ENCODE data around the gene SFTPA2.
"Not testable (repeated sequence)": the region's sequence is repeated elsewhere in the genome, so short reads cannot be mapped to it uniquely, and the experiment has no call there.

The SFTPA2 gene

GRCh38 chr10:79516532-79517205, 43.5 kb downstream of the SFTPA2 start:
- DNase-seq (ENCODE audit: low read depth in 2 of 2, low spot score in 1 of 2): not testable (repeated sequence)

DNA sequence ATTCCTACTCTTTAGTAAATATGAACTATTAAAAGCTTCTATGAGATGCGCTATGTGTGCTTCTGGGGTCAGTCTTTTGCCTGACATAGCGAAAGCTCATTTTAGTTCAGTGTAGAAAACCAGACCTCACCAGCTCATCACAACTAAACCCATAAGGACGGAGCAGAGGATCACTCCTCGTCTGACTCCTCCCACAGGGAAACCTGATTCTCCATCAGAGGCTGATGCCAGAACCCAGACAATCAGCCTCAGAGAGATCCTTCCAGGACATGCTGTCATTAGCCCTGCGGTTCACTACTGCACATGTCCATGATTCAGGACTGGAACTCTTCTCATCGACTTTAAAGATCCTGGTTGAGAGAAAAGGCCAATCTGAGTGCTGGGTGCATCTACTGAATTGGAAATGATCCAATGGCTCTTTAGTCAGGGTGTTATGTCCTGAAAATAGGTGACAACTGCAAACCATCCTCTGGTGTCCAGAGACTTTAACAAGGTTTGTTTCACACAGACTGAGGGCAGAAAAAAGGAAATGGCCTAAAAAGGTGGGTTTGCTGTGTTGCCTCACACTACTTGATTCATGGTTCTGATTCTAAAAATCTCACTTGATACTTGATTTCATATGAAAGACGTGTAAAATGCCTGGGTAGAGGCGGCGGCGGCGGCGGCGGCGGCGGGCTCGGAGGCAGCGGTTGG, 48.2 kb downstream of the SFTPA2 start, which contains the start of gene EIF5AL1:
Gene EIF5AL1, plus strand, starts transcription at position 643 of the 693 bp plus-strand sequence. CDS start 117 bp downstream, outside the sequence.
- DNase-seq (ENCODE audit: low read depth in 2 of 2, low spot score in 1 of 2): not testable (repeated sequence)

GRCh38 chr10:79509934-79510508, 50.2 kb downstream of the SFTPA2 start:
- DNase-seq (ENCODE audit: low read depth in 2 of 2, low spot score in 1 of 2): not testable (repeated sequence)

DNA sequence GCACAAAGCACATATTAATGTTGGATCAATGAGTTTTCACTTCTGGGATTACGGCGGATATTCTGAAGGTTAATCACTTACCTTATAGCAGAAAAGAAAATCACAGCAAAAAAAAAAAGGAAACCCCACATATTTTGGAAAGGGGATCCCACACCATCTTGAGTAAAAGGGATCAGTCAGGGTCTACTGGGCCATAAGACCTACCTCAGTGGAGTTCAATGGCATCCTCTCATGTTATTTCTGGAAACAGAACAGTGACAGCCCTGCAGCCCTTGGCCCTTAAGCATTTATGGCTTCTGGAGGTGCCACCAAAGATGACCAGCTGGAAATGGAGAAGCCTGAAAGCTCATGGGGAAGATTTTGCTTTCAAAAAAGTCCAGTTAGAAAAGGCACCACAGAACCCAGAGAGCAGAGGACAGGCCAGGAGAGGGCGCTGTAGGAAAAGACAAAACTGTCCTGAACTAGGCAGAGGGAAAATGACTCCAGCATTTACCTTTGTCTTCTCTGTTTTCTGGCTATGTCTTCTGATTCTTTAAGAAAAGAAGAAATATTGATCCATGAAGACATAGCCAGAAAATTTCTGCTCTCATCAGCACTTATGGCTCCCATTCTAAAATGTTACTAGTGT, 50.8 kb downstream of the SFTPA2 start:
- not testable (repeated sequence) for DNase-seq (ENCODE audit: low read depth in 2 of 2, low spot score in 1 of 2)

DNA sequence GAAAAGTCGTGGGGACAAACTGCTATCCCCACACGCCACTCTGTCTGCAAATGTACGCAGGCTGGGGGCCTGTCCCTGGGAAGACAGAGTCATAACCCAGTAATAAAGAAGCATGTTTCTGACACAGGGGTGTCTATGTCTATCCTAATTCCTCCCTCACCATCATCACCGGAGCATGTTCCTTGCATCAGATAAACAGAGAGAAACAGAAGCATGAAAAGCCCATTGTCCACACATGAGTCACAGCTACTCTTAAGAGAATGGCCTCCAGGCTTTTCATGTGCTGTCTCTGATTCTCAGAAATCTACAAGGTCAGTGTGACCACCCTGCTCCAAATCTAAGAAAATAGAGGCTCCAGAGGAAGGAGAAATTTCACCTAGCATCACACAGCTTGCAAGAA, 52.0 kb downstream of the SFTPA2 start:
- not testable (repeated sequence) for DNase-seq (ENCODE audit: low read depth in 2 of 2, low spot score in 1 of 2)

DNA sequence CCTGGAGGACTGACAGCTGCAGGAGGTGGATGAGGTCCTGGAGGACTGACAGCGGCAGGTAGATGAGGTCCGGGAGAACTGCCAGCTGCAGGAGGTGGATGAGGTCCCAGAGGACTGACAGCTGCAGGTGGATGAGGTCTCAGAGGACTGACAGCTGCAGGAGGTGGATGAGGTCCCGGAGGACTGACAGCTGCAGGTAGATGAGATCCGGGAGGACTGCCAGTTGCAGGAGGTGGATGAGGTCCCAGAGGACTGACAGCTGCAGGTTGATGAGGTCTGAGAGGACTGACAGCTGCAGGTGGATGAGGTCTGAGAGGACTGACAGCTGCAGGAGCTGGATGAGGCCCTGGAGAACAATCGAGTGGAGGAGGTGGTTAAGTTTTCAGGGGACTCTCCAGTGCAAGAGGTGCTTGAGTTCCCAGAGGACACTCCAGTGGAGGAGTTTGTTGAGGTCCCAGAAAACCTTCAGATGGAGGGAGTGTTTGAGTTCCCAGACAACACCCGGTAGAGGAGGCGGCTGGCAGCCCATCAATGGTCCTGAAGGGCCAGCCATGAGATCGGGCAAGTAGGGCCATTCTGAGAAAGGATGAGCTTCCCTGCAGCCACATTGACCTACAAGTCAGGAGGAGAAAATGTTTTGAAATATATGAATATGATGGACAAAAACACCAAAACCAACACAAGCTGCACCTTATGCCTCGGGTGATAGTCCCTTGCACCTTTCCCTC, 52.6 kb downstream of the SFTPA2 start:
- no peak for DNase-seq (ENCODE audit: low read depth in 2 of 2, low spot score in 1 of 2)

All from stimulated activated CD8-positive, alpha-beta memory T cell treated with anti-CD3 and anti-CD28 coated beads, Interleukin-4, amount 100 ng/mL, for 1 hour (primary cell).